NCI-H2196 treated with DMSO at 0.1 percent for 48 hours (cell line): ENCODE data around the gene ASIC1.
A peak's percentile ranks its signal among the peaks of the same experiment; 100 is the strongest.
"Not testable (repeated sequence)": the region's sequence is repeated elsewhere in the genome, so short reads cannot be mapped to it uniquely, and the experiment has no call there.

Experiments
- DNase-seq: peaks from one replicate; lab custom pipeline; 2025; ENCODE audit not compliant: unreplicated experiment; lab: John Stamatoyannopoulos, UW

The ASIC1 gene

GRCh38 chr12:50083301-50083700 is 25.9 kb downstream of the ASIC1 start:
- DNase-seq = no peak

- not testable (repeated sequence) for DNase-seq
These were observed 27.0 kb downstream of the ASIC1 start for GRCh38 chr12:50084409-50084774.

DNA sequence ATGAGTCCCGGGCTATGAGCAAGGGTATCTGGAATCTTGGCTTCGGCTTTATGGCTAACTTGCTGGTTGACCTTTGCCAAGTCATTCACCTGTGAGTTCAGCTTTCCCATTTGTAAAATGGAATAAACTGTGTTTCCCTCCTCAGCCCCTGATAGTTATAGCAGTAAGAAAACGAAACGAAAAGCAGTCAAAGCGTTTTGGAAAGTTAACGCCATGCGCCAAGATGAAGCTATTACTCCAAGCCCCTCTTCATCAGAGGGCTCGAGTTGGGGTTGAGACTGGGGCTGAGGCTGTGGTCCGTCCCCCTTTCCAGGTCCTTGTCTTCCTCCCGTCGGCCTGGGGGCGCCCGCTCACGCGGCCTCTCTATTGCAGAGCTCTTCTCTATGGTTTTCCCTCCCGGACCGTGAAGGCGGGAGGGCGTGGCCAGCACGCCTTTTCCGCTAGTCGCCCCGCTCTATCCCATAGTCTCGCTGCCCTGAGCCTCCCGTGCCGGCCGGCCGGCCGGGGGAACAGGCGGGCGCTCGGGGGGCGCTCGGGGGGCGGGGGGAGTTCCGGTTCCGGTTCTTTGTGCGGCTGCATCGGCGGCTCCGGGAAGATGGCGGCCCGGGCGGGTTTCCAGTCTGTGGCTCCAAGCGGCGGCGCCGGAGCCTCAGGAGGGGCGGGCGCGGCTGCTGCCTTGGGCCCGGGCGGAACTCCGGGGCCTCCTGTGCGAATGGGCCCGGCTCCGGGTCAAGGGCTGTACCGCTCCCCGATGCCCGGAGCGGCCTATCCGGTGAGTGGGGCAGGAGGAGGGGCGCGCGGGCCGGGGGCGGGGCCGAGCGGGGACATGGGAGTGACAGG is 27.6 kb downstream of the ASIC1 start, which contains the start of gene SMARCD1:
Gene SMARCD1 (plus strand): TSS at position 568 of the 840 bp plus-strand sequence. CDS start 28 bp downstream, at position 596.
- peak; percentile 82 for DNase-seq

DNA sequence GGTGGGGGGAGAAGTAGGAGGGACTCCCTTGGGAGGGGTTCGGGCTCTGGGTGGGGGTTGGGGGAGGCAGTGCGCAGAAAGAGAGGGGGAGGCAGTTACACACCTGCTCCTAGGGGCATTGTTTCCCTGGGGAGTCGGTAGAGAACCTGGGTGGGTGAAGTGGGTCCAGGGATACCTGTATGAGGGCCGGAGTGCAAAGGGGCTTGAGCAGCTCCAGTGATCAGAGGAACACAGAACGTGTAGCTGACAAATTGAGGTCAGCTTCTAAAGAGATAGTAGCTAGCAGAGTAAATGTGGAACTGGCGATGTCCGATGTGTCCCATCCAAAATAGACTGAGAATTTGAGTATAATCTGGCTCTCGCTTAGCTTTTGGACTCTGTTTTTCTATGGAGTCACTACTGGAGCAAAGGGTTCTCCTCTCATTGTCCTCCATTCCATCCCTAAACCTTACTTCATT is 28.2 kb downstream of the ASIC1 start:
- peak; percentile 44 for DNase-seq

DNA sequence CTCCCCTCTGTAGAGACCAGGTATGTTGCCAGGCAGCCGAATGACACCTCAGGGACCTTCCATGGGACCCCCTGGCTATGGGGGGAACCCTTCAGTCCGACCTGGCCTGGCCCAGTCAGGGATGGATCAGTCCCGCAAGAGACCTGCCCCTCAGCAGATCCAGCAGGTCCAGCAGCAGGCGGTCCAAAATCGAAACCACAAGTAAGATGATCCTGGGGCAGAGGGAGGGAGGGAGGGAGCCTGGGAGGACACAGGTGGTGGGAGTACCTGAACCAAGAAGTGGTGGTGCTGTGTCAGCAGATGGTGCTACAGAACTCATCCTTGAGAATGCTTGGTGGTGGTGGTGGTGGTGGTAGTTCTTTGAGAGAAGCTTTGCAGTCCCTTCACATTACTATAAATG is 28.8 kb downstream of the ASIC1 start:
- DNase-seq = peak; percentile 37

- DNase-seq = no peak
These were observed 29.8 kb downstream of the ASIC1 start for GRCh38 chr12:50087151-50087550.

GRCh38 chr12:50087995-50088394 is 30.6 kb downstream of the ASIC1 start:
- DNase-seq = no peak

GRCh38 chr12:50088577-50089335 is 31.4 kb downstream of the ASIC1 start:
- peak; percentile 59 for DNase-seq

DNA sequence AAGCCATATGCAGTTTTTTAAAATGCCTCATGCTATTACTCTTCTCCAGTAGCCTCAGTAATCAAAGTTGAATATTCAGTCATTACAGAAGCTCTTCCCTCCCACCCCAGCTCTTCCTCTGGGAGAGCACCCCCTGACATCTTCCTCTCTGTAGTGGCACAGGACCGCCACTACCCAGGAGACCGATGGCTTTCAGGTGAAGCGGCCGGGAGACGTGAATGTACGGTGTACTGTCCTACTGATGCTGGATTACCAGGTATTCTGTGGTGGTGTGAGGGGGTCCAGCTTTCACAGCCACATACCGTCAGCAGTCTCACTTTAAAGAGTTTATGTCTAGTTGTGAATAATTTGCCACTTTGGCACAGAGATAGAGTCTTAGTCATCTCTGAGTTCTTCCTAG is 32.3 kb downstream of the ASIC1 start:
- DNase-seq = no peak

- DNase-seq = no peak
These were observed 33.0 kb downstream of the ASIC1 start for GRCh38 chr12:50090391-50090790.

DNA sequence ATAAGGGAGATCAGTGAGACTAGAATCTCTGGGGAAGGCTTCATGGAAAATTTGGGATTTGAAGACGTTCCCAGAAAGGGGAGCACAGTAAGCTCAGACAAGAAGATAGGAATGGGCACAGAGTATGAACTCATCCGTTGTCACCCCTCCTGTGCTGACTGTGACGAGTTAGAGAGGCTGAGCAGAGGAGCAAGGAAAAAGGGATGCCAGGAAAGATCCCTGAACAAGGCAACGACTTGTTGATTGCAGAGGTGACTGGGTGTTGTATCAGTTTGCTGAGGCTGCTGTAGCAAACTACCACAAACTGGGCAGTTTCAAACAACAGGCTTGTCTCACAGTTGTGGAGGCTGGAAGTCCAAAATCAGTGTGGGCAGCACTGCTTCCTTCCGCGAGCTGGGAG is 40.6 kb downstream of the ASIC1 start:
- DNase-seq = no peak

GRCh38 chr12:50099302-50100008 is 42.1 kb downstream of the ASIC1 start:
- no peak for DNase-seq

DNA sequence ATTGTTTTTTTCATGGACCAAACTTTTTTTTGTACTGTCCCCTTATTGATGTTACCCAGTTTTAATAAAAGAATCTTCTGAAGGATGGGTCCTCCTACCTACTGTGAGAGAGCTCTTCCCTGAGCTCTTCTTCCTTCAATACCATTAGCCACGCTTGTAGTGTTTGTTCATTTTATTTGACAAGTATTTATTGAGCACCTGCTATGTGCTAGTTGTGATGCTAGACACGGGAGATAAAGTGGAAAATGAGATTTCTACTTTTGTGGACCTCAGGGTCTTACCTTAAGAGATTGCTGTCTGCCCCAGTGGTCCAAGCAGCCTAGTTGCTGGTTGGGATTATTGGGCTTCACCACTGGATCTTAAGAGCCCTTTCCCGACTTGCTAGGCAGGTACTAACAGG is 43.2 kb downstream of the ASIC1 start:
- no peak for DNase-seq

DNA sequence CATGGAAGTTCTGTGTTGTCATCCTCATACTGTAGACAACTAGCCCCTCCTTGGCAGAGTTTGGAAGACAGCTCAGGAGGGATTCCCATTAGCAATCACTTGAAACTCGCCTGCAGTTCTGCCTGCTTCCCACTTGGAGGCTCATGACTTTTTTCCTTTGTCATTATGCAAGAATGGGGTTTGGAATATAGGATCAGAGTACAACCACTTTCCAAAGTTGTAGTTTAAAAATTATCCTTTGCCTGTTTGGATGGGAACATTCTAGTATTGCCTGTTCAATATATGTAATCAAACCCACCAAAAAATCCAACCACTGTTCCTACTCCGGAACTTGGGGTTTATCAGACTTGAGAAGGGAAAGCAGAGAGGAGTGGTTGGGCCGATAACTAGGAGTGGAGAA is 44.3 kb downstream of the ASIC1 start:
- no peak for DNase-seq

GRCh38 chr12:50102131-50102531 is 44.7 kb downstream of the ASIC1 start:
- no peak for DNase-seq

- DNase-seq = no peak
These were observed 45.4 kb downstream of the ASIC1 start for GRCh38 chr12:50102646-50103309.

DNA sequence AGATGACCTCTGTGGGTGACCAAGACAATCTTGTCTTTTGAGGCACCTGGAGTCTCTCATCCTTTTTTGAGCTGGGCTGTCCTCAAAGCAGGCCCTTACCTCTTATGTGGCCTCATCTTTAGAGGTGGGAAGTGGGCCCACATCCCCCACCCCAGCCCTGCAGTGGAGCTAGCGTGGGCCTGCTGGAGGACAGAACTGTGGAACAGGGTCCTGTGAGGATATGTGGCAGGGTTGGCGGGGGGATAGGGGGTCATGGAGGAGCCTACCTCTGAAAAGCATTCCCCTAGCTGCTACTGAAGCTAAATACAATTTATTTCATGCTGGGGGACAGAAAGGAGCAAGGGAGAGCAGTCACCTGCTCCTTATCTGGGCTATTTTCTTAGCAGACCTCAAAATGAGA is 46.0 kb downstream of the ASIC1 start:
- no peak for DNase-seq

DNA sequence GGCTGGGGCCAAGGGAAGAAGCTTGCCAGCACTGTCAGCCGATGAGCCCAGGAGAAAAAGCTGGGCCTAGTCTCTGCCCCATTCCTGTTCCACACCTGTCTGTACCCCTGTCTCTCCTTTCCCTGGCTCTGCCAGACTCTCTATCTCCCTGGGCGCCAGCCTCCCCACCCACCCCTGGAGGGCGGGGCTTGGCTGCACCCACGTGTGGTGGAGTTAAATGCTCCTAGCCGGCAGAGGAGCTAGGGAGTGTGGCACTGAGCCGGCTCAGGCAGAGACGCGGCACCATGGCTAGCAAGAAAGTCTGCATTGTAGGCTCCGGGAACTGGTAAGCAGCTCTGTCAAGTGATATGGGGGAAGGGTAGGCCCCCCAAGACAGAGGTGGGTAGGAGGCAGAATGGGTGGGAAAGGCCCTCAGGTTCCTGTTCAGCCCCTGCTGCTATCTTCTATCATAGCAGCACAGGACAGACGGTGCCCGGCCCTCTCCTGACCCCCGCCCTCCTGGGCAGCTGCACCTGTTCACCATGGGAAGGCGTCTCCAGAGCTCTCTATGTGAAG is 46.4 kb downstream of the ASIC1 start, which contains the start of gene GPD1:
Gene GPD1 (plus strand): TSS at position 242 of the 555 bp plus-strand sequence. CDS start 43 bp downstream, at position 285.
- peak; percentile 84 for DNase-seq

GRCh38 chr12:50104417-50105366 is 47.3 kb downstream of the ASIC1 start:
- no peak for DNase-seq
